ENCODE results near the gene ANKRD31.
"Not testable (repeated sequence)": the region's sequence is repeated elsewhere in the genome, so short reads cannot be mapped to it uniquely, and the experiment has no call there.

ANKRD31 gene

GRCh38 chr5:75226916-75227315 lies 9.8 kb downstream of the ANKRD31 start:
- DNase-seq = no peak

- no peak for DNase-seq
Observed at GRCh38 chr5:75225506-75225905, 11.2 kb downstream of the ANKRD31 start.

- DNase-seq = not testable (repeated sequence)
Observed at GRCh38 chr5:75220787-75221186, 15.9 kb downstream of the ANKRD31 start.

GRCh38 chr5:75214928-75215327 lies 21.8 kb downstream of the ANKRD31 start:
- no peak for DNase-seq

GRCh38 chr5:75214409-75214808 lies 22.3 kb downstream of the ANKRD31 start:
- DNase-seq = no peak

GRCh38 chr5:75203604-75204003 lies 33.1 kb downstream of the ANKRD31 start:
- DNase-seq = no peak

- no peak for DNase-seq
Observed at GRCh38 chr5:75202935-75203334, 33.7 kb downstream of the ANKRD31 start.

GRCh38 chr5:75200776-75201175 lies 35.9 kb downstream of the ANKRD31 start:
- DNase-seq = no peak

GRCh38 chr5:75199946-75200345 lies 36.7 kb downstream of the ANKRD31 start:
- no peak for DNase-seq

GRCh38 chr5:75199071-75199470 lies 37.6 kb downstream of the ANKRD31 start:
- no peak for DNase-seq

GRCh38 chr5:75197745-75198144 lies 38.9 kb downstream of the ANKRD31 start:
- DNase-seq = no peak

GRCh38 chr5:75192804-75193203 lies 43.9 kb downstream of the ANKRD31 start:
- no peak for DNase-seq

GRCh38 chr5:75192264-75192663 lies 44.4 kb downstream of the ANKRD31 start:
- no peak for DNase-seq

GRCh38 chr5:75190227-75190626 lies 46.5 kb downstream of the ANKRD31 start:
- no peak for DNase-seq

- no peak for DNase-seq
Observed at GRCh38 chr5:75189353-75189752, 47.3 kb downstream of the ANKRD31 start.

GRCh38 chr5:75185763-75186162 lies 50.9 kb downstream of the ANKRD31 start:
- DNase-seq = no peak

- DNase-seq = not testable (repeated sequence)
Observed at GRCh38 chr5:75176009-75176408, 60.7 kb downstream of the ANKRD31 start.

- DNase-seq = not testable (repeated sequence)
Observed at GRCh38 chr5:75174872-75175271, 61.8 kb downstream of the ANKRD31 start.

GRCh38 chr5:75169516-75169915 lies 67.2 kb downstream of the ANKRD31 start:
- DNase-seq = no peak

- no peak for DNase-seq
Observed at GRCh38 chr5:75168026-75168735, 68.5 kb downstream of the ANKRD31 start.

GRCh38 chr5:75167345-75167744 lies 69.3 kb downstream of the ANKRD31 start:
- no peak for DNase-seq

GRCh38 chr5:75161508-75161907 lies 75.2 kb downstream of the ANKRD31 start:
- not testable (repeated sequence) for DNase-seq

- no peak for DNase-seq
Observed at GRCh38 chr5:75156585-75156984, 80.1 kb downstream of the ANKRD31 start.

- no peak for DNase-seq
Observed at GRCh38 chr5:75152860-75153259, 83.8 kb downstream of the ANKRD31 start.

GRCh38 chr5:75148051-75148450 lies 88.6 kb downstream of the ANKRD31 start:
- DNase-seq = no peak
